Fibroblast of the aortic adventitia (primary cell): ENCODE data around the gene PERP. TPM values are rescaled to one million over a fixed set of nuclear protein-coding genes. Genes with fewer than 3 reads are reported as not detected.

ENCODE experiments used
- DNase-seq: peaks from one replicate; pipeline ENCODE4 v3.0.0-alpha.2; 2010; ENCODE audit warnings: low read depth
- H3K4me3 ChIP-seq: 2 replicates; pipeline ENCODE4 v1.5.1; 2011; ENCODE audit warnings: low read depth, mild to moderate bottlenecking, control low read depth, low read length, moderate library complexity
- total RNA-seq: library from RNA; depleted of rRNA; stranded (reverse); fragments of >200 nt; gene quantifications from 2 replicates; pipeline ENCODE4 v1.2.3, GENCODE V29; 2012; ENCODE audit warnings: low replicate concordance
- TF ChIP-seq, protein P1 (sequence below): IDR thresholded peaks from 2 replicates; pipeline ENCODE4 v1.5.1; 2011; ENCODE audit warnings: mild to moderate bottlenecking, low read length, control low read depth, inconsistent platforms; ENCODE audit not compliant: insufficient read depth

Gene PERP
- total RNA-seq, 1 donor, result 25.0 TPM

DNA sequence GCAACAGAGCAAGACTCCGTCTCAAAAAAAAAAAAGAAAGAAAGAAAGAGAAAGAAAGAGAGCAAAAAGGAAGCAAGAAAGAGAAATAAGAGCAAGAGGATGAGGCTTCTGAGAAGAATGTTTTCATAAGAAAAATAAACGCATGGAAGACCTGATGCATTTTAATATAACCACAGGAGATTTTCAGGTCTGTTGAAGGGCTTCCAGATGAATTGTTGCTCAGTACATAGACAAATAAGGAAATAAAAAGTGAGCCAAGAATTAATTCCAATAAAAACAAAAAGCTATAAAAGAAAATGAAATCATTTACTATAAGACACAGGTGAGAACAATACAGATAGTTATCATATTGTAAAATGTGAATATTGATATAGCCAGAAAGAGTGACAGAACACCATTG, 43.5 kb downstream of the PERP start:
- TF ChIP-seq, protein P1, sequence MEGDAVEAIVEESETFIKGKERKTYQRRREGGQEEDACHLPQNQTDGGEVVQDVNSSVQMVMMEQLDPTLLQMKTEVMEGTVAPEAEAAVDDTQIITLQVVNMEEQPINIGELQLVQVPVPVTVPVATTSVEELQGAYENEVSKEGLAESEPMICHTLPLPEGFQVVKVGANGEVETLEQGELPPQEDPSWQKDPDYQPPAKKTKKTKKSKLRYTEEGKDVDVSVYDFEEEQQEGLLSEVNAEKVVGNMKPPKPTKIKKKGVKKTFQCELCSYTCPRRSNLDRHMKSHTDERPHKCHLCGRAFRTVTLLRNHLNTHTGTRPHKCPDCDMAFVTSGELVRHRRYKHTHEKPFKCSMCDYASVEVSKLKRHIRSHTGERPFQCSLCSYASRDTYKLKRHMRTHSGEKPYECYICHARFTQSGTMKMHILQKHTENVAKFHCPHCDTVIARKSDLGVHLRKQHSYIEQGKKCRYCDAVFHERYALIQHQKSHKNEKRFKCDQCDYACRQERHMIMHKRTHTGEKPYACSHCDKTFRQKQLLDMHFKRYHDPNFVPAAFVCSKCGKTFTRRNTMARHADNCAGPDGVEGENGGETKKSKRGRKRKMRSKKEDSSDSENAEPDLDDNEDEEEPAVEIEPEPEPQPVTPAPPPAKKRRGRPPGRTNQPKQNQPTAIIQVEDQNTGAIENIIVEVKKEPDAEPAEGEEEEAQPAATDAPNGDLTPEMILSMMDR, result no peak
- DNase-seq, result no peak
- H3K4me3 ChIP-seq, result no peak overlapping the region

DNA sequence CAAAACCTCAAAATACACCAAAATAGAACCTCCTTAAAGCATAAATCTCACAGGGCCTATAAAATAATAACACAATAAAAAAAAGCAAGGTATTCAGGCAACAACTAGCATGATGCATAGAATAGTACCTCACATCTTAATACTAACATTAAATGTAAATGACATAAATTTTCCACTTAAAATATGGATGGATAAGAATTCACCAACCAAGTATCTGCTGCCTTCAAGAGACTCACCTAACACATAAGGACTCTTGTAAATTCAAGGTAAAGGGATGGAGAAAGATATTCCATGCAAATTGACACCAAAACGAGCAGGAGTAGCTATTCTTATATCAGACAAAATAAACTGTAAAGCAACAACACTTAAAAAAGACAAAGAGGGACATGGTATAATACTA, 52.2 kb downstream of the PERP start:
- no peak overlapping the region for H3K4me3 ChIP-seq
- no peak for DNase-seq
- TF ChIP-seq, protein P1, result no peak

DNA sequence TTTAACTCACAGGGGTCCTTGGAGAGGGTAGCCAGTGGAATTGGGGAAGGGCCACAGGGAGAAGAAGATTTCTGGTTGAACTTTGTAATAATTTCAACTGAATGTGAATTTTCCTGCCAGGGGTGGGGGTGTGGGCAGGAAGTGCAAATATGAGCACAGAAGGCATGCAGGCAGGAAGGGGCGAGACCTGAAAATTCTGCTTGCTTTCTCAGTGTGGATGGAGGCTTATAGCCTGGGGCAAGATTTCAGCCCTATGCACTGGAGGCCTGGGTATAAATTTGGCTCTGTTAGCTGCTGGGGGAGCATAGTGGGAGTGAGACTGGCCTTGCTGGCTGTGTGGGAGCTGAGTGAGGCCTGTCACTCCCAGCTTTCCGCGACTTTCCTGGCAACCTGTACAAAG, 54.4 kb downstream of the PERP start:
- H3K4me3 ChIP-seq, result no peak overlapping the region
- TF ChIP-seq, protein P1, result no peak
- no peak for DNase-seq

DNA sequence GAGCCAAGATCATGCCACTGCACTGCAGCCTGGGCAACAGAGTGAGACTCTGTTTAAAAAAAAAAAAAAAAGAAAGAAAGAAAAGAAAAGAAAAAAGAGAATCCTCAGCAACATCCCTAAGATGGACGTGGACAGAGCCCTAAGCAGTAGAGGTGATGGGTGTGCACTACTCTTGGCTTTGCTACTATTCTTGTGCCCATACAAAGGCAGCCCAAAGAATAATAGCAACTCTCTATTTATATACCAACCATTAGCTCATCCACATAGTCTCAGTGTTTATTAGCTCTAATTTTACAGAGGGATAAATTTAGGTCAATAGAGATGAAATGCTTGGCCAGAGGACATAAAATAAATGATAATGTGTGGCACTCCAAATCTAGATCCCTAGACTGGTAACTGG, 62.2 kb downstream of the PERP start:
- DNase-seq, result no peak
- TF ChIP-seq, protein P1, result no peak
- H3K4me3 ChIP-seq, result no peak overlapping the region

DNA sequence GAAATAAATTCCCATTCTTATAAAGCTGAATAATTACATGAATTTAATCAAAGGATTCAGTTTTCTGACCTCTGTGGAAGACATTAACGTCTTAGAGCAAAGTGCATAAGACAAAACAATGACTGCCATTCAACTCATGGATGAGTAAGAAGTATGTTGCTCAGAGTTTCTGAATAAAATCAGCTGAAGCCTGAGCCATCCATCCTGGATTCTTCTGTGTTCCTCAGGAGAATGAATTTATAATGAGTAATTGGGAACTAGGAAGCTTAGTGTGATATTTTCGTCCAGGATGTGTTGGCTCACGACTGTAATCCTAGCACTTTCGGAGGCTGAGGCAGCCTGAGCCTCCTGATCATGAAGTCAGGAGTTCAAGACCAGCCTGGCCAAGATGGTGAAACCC, 62.8 kb downstream of the PERP start:
- no peak for DNase-seq
- TF ChIP-seq, protein P1, result no peak
- no peak overlapping the region for H3K4me3 ChIP-seq

Other genes with a start within 250 kb of the PERP start
- 7.0 and 19.9 TPM in 2 replicates for gene TNFAIP3, start 240.2 kb downstream of the PERP start, total RNA-seq
- gene ARFGEF3, start 54.5 kb upstream of the PERP start, total RNA-seq, result 0.08 and 0.09 TPM in 2 replicates
- not detected in 2 replicates for gene PBOV1, start 111.1 kb upstream of the PERP start, total RNA-seq